Neural crest cell (in vitro differentiated cells): Measurements from ENCODE around the gene TTLL10. TPM values are rescaled to one million over a fixed set of nuclear protein-coding genes. Genes with fewer than 3 reads are reported as not detected.

Source experiments
- DNase-seq: peaks from one replicate; pipeline ENCODE4 v3.0.0; 2021; ENCODE audit warnings: low read depth, mixed read lengths, low spot score
- H3K27ac Mint-ChIP-seq: one replicate; pipeline ENCODE4 v1.8.0; 2021; ENCODE audit warnings: mild to moderate bottlenecking, mixed read lengths; ENCODE audit not compliant: unreplicated experiment
- H3K27me3 Mint-ChIP-seq: 2 replicates; pipeline ENCODE4 v1.8.0; 2021; ENCODE audit warnings: low read depth, mild to moderate bottlenecking, mixed read lengths
- H3K36me3 Mint-ChIP-seq: 2 replicates; pipeline ENCODE4 v1.8.0; 2021; ENCODE audit warnings: low read depth, mild to moderate bottlenecking, mixed read lengths
- H3K4me1 Mint-ChIP-seq: 2 replicates; pipeline ENCODE4 v1.8.0; 2021; ENCODE audit warnings: mixed read lengths
- H3K4me3 Mint-ChIP-seq: one replicate; pipeline ENCODE4 v1.8.0; 2021; ENCODE audit warnings: mild to moderate bottlenecking, mixed read lengths
- H3K9me3 Mint-ChIP-seq: 2 replicates; pipeline ENCODE4 v1.8.0; 2021; ENCODE audit warnings: mixed read lengths
- total RNA-seq: library from RNA; stranded (reverse); gene quantifications from 2 replicates; pipeline ENCODE4 v1.2.1, GENCODE V29; 2021
- TF ChIP-seq, protein P1 (sequence below): fragments of 200-600 bp; sonication (generic); conservative IDR thresholded peaks from 2 replicates; pipeline ENCODE4 v1.5.0; 2021; ENCODE audit warnings: antibody characterized with exemption, mild to moderate bottlenecking

Gene TTLL10
- total RNA-seq, 1 donor from 2014 or later, result not detected

DNA sequence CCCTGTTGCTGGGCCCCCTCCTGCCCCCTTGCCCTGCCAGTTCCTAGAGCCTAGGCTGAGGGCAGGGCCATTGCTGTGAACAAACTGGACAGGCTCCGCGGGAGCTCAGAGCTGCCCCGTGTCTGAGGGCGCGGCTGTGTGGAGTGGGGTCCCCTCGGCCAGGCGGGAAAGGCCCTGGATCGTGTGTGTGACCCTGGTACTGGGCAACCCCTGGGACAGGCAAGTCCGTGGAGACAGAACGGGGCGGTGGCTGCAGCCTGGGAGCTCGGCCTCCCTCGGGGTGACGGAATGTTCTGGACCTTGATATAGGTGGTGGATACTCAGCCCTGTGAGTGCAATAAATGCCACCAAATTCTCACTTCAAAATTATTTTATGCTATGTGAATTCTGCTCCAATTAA lies 30.0 kb upstream of the TTLL10 start:
- Mint-ChIP-seq H3K4me1 (no peaks in the 10 kb centered on the region), H3K27ac (no peak overlapping the region), H3K36me3 (no peaks in the 10 kb centered on the region), H3K27me3 (peaks cover under 1% of the 10 kb centered on the region), H3K9me3 (no peaks in the 10 kb centered on the region), H3K4me3 (no peak overlapping the region)
- TF ChIP-seq, protein P1, sequence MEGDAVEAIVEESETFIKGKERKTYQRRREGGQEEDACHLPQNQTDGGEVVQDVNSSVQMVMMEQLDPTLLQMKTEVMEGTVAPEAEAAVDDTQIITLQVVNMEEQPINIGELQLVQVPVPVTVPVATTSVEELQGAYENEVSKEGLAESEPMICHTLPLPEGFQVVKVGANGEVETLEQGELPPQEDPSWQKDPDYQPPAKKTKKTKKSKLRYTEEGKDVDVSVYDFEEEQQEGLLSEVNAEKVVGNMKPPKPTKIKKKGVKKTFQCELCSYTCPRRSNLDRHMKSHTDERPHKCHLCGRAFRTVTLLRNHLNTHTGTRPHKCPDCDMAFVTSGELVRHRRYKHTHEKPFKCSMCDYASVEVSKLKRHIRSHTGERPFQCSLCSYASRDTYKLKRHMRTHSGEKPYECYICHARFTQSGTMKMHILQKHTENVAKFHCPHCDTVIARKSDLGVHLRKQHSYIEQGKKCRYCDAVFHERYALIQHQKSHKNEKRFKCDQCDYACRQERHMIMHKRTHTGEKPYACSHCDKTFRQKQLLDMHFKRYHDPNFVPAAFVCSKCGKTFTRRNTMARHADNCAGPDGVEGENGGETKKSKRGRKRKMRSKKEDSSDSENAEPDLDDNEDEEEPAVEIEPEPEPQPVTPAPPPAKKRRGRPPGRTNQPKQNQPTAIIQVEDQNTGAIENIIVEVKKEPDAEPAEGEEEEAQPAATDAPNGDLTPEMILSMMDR, result no peak
- DNase-seq, result no peak

DNA sequence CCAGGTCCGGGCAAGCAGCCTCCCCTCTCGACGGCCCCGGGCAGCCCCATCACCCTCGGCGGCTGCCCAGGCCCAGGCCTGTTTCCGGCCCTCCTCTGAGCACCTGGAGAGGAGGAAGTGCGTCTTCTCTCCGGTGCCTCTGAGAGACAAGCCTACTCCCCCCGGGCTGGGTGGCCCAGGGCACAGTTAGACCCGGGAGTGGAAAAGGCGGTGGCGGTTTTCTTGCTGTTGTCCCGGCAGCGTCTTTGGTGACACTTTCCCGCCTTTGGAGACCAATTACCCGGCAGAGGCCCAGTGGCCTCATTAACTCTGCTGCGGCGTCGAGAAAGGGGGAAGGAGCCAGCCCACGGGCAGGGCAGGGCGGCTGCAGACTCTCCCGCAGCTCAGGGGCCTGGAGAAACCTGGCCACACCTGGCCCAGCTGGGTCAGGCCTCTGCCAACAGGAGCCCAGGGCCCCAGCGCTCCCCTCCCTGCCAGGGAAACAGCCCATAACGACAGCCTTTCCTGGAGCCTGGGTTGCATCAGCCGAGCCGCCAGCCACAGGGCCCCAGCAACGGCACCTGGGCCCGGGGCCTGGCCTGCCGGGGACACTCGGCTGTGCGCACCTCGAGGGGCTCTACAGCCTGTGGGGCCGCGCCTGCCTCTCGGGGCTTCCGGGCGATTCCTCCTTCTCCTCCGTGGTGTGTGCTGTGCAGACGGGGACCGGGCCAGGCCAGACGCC lies 29.4 kb upstream of the TTLL10 start:
- H3K36me3 Mint-ChIP-seq, result no peaks in the 10 kb centered on the region
- no peak overlapping the region for H3K4me3 Mint-ChIP-seq
- no peaks in the 10 kb centered on the region for H3K4me1 Mint-ChIP-seq
- no peak overlapping the region for H3K27ac Mint-ChIP-seq
- no peak for DNase-seq
- H3K9me3 Mint-ChIP-seq, result no peaks in the 10 kb centered on the region
- TF ChIP-seq, protein P1, result no peak
- H3K27me3 Mint-ChIP-seq, result no peaks in the 10 kb centered on the region

DNA sequence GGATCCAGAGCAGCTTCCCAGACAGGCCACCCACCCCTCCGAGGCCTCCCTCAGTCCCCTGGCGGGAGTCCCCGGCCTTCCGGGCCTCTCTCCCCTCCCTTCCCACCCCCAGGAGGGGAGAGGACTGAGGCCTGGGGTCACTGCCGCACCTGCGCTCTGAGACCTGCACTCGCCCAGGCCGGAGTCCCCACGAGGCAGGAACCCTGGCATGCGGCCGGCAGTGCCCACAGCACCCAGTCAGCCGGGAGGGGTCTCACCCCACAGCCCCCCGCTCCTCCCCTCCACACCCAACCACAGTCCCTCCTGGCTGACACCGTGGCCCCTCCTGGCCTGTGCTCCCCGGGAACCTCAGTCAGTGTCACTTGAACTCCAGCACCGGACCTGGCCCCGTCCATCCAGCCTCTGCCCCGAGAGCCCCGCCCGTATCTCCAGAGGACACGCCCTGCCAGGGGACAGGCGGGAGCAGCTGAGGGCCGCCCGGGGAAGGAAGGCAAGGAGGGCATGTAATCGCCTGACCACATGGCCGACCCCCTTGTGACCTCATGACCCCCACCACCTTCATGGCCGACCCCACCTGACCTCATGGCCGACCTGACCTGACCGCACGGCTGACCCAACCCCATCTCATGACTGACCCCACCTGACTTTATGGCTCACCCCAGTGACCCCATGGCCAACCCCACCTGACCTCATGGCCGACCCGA lies 28.7 kb upstream of the TTLL10 start:
- Mint-ChIP-seq H3K4me1 (no peaks in the 10 kb centered on the region), H3K36me3 (no peaks in the 10 kb centered on the region), H3K27me3 (no peaks in the 10 kb centered on the region), H3K27ac (no peak overlapping the region), H3K4me3 (no peak overlapping the region), H3K9me3 (no peaks in the 10 kb centered on the region)
- DNase-seq, result no peak
- TF ChIP-seq, protein P1, result no peak

DNA sequence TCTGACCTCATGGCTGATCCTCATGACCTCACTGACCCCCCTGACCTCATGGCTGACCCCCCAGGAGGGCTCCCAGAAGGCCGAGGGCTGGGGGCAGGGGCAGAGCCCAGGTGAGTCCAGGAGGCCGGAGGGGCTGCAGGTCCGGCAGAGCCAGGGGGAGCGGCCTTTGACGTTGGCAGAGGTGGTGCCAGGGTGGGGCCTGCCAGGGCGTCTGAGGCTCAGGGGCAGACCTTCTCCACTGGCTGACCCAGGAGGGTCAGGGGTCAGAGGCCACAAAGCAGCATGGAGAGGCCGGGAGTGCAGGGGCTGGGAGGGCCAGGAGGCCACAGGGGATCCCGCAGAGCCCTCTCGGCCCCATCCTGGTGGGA lies 28.1 kb upstream of the TTLL10 start:
- DNase-seq, result no peak
- H3K4me1 Mint-ChIP-seq, result no peaks in the 10 kb centered on the region
- no peak overlapping the region for H3K27ac Mint-ChIP-seq
- H3K27me3 Mint-ChIP-seq, result no peaks in the 10 kb centered on the region
- TF ChIP-seq, protein P1, result no peak
- H3K9me3 Mint-ChIP-seq, result no peaks in the 10 kb centered on the region
- H3K36me3 Mint-ChIP-seq, result no peaks in the 10 kb centered on the region
- no peak overlapping the region for H3K4me3 Mint-ChIP-seq

DNA sequence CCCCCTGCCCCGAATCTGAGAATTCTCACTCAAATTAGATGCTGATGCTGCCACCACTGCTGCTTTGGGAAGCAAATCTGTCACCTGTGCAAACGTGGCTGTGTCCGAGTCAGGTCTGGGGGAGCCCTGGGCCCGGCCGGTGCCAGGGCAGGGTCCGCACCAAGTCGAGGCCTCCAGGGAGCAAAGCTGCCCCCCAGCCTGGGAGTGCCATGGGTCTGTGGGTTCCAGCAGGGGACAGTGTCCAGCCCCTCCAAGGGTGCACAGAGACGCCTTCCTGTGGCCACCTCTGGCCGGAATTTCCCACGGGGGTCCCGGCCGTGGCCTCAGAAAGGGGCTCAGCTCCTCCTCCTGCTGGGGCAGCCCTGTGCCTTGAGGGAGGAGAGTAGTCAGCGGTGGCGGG lies 27.7 kb upstream of the TTLL10 start:
- Mint-ChIP-seq H3K27me3 (no peaks in the 10 kb centered on the region), H3K36me3 (no peaks in the 10 kb centered on the region), H3K9me3 (no peaks in the 10 kb centered on the region), H3K4me1 (no peaks in the 10 kb centered on the region), H3K27ac (no peak overlapping the region), H3K4me3 (no peak overlapping the region)
- DNase-seq, result no peak
- TF ChIP-seq, protein P1, result no peak
